HEK293 (cell line): Measurements from ENCODE around the gene SAMD13.

Experiments used
- CTCF ChIP-seq: fragments of 450-650 bp; formaldehyde crosslinking; IDR thresholded peaks from 2 replicates; pipeline ENCODE4 v1.5.1; 2016; ENCODE audit warnings: missing biosample characterization, missing genetic modification characterization
- REST ChIP-seq: fragments of 450-650 bp; formaldehyde crosslinking; IDR thresholded peaks from 2 replicates; pipeline ENCODE4 v1.5.1; 2016; ENCODE audit warnings: missing biosample characterization, missing genetic modification characterization
- SP2 ChIP-seq: fragments of 450-650 bp; formaldehyde crosslinking; IDR thresholded peaks from 2 replicates; pipeline ENCODE4 v1.5.1; 2016; ENCODE audit warnings: missing biosample characterization, missing genetic modification characterization
- ZNF121 ChIP-seq: fragments of 450-650 bp; formaldehyde crosslinking; IDR thresholded peaks from 2 replicates; pipeline ENCODE4 v1.5.1; 2016; ENCODE audit warnings: missing biosample characterization, missing genetic modification characterization
- ZNF394 ChIP-seq: fragments of 450-650 bp; formaldehyde crosslinking; IDR thresholded peaks from 2 replicates; pipeline ENCODE4 v1.5.1; 2016; ENCODE audit warnings: missing biosample characterization, missing genetic modification characterization, mild to moderate bottlenecking, moderate library complexity, borderline replicate concordance
- ZNF501 ChIP-seq: fragments of 450-650 bp; formaldehyde crosslinking; IDR thresholded peaks from 2 replicates; pipeline ENCODE4 v1.5.1; 2016; ENCODE audit warnings: missing biosample characterization, missing genetic modification characterization
- ZNF670 ChIP-seq: fragments of 450-650 bp; formaldehyde crosslinking; IDR thresholded peaks from 2 replicates; pipeline ENCODE4 v1.5.1; 2016; ENCODE audit warnings: missing biosample characterization, missing genetic modification characterization, low read depth
- ZNF768 ChIP-seq: fragments of 450-650 bp; formaldehyde crosslinking; IDR thresholded peaks from 2 replicates; pipeline ENCODE4 v1.5.1; 2018; ENCODE audit warnings: missing biosample characterization, mild to moderate bottlenecking, missing genetic modification characterization

- no peak for TF ChIP-seq ZNF501
- TF ChIP-seq CTCF (tag by site-specific recombination), result no peak
- no peak for TF ChIP-seq ZNF121 (tag by site-specific recombination)
- no peak for TF ChIP-seq REST (tag by site-specific recombination)
- no peak for TF ChIP-seq ZNF768
- no peak for TF ChIP-seq SP2 (tag by site-specific recombination)
- TF ChIP-seq ZNF394 (tag by site-specific recombination), result no peak
- TF ChIP-seq ZNF670 (tag by site-specific recombination), result no peak
These were observed 64.0 kb downstream of the SAMD13 start for GRCh38 chr1:84365225-84366221.
